PC-3 (cell line): ENCODE measurements around the gene IL17RC.

Experiments used
- EZH2 ChIP-seq: fragments of 300-600 bp; sonication (generic); IDR thresholded peaks from one replicate; pipeline ENCODE4 v1.6.1; 2017; ENCODE audit warnings: antibody characterized with exemption, mild to moderate bottlenecking, low read length; ENCODE audit not compliant: unreplicated experiment
- EZH2phosphoT487 ChIP-seq: fragments of 300-600 bp; sonication (generic); IDR thresholded peaks from 2 replicates; pipeline ENCODE4 v1.6.1; 2018; ENCODE audit warnings: mild to moderate bottlenecking, antibody characterized with exemption, low read length, borderline replicate concordance
- TF ChIP-seq, protein P1 (sequence below): fragments of 300-600 bp; sonication (generic); conservative IDR thresholded peaks from 2 replicates; pipeline ENCODE4 v1.5.1; 2017; ENCODE audit warnings: antibody characterized with exemption, low read depth, mild to moderate bottlenecking, low read length

DNA sequence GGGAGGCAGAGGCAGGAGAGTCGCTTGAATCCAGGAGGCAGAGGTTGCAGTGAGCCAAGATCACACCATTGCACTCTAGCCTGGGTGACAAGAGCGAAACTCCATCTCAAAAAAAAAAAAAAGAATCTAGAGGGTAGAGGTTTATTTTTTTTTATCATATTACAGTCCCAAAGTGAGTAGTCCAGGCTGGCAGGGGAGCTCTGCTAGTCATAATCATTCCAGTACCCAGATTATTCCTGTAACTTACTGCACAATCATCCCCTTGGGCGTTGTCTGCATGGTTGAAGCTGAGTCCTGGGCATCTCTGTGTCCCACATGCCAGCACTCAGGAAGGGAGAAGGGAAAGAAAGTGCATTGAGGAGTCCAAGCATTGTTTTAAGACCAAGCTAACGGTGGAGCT lies 25.3 kb downstream of the IL17RC start:
- TF ChIP-seq, protein P1, sequence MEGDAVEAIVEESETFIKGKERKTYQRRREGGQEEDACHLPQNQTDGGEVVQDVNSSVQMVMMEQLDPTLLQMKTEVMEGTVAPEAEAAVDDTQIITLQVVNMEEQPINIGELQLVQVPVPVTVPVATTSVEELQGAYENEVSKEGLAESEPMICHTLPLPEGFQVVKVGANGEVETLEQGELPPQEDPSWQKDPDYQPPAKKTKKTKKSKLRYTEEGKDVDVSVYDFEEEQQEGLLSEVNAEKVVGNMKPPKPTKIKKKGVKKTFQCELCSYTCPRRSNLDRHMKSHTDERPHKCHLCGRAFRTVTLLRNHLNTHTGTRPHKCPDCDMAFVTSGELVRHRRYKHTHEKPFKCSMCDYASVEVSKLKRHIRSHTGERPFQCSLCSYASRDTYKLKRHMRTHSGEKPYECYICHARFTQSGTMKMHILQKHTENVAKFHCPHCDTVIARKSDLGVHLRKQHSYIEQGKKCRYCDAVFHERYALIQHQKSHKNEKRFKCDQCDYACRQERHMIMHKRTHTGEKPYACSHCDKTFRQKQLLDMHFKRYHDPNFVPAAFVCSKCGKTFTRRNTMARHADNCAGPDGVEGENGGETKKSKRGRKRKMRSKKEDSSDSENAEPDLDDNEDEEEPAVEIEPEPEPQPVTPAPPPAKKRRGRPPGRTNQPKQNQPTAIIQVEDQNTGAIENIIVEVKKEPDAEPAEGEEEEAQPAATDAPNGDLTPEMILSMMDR: no peak
- no peak for TF ChIP-seq EZH2phosphoT487
- no peak for TF ChIP-seq EZH2
